Activated T-helper 1 cell treated with Interleukin-2 at 50 U/mL for 16 hours (primary cell): Measurements from ENCODE around the gene NTNG1.
"Not testable (repeated sequence)": the region's sequence is repeated elsewhere in the genome, so short reads cannot be mapped to it uniquely, and the experiment has no call there.

Experiments used
- DNase-seq: peaks from one replicate; pipeline ENCODE4 v3.0.0-alpha.2; 2020; ENCODE audit warnings: low read depth

The NTNG1 gene

GRCh38 chr1:107140703-107141490 lies at the start of gene NTNG1:
Gene NTNG1 (plus strand): TSS chr1:107141039.
- no peak for DNase-seq

GRCh38 chr1:107091418-107091817 lies 49.4 kb upstream of the NTNG1 start:
- DNase-seq: no peak

- not testable (repeated sequence) for DNase-seq
Observed at GRCh38 chr1:107093395-107093794, 47.4 kb upstream of the NTNG1 start.

GRCh38 chr1:107095647-107096046 lies 45.2 kb upstream of the NTNG1 start:
- DNase-seq: no peak

GRCh38 chr1:107096690-107097089 lies 44.1 kb upstream of the NTNG1 start:
- DNase-seq: no peak

GRCh38 chr1:107098961-107099360 lies 41.9 kb upstream of the NTNG1 start:
- DNase-seq: no peak

GRCh38 chr1:107100331-107100984 lies 40.4 kb upstream of the NTNG1 start:
- no peak for DNase-seq

- no peak for DNase-seq
Observed at GRCh38 chr1:107105914-107106313, 34.9 kb upstream of the NTNG1 start.

GRCh38 chr1:107110326-107110725 lies 30.5 kb upstream of the NTNG1 start:
- DNase-seq: no peak

- DNase-seq: no peak
Observed at GRCh38 chr1:107116306-107116790, 24.5 kb upstream of the NTNG1 start.

- DNase-seq: no peak
Observed at GRCh38 chr1:107122225-107122624, 18.6 kb upstream of the NTNG1 start.

- DNase-seq: no peak
Observed at GRCh38 chr1:107123741-107124140, 17.1 kb upstream of the NTNG1 start.

- DNase-seq: no peak
Observed at GRCh38 chr1:107124694-107125093, 16.1 kb upstream of the NTNG1 start.

GRCh38 chr1:107132195-107132594 lies 8.6 kb upstream of the NTNG1 start:
- no peak for DNase-seq

- DNase-seq: no peak
Observed at GRCh38 chr1:107132780-107133179, 8.1 kb upstream of the NTNG1 start.

GRCh38 chr1:107135463-107135862 lies 5.4 kb upstream of the NTNG1 start:
- no peak for DNase-seq

GRCh38 chr1:107138166-107138565 lies 2.7 kb upstream of the NTNG1 start:
- no peak for DNase-seq

GRCh38 chr1:107138767-107139445 lies 1.9 kb upstream of the NTNG1 start:
- DNase-seq: no peak

- no peak for DNase-seq
Observed at GRCh38 chr1:107139833-107140702, 771 bp upstream of the NTNG1 start.

GRCh38 chr1:107141491-107142126 lies 770 bp downstream of the NTNG1 start:
- no peak for DNase-seq

GRCh38 chr1:107142140-107142542 lies 1.3 kb downstream of the NTNG1 start:
- DNase-seq: no peak
